ENCODE data around the gene CYP2E1. TPM values are rescaled to one million over a fixed set of nuclear protein-coding genes. Genes with fewer than 3 reads are reported as not detected.
"Not testable (repeated sequence)": the region's sequence is repeated elsewhere in the genome, so short reads cannot be mapped to it uniquely, and the experiment has no call there.

CYP2E1 gene
- total RNA-seq, result 1.00 TPM
- long read RNA-seq, partial matches to known transcripts, result 0 of 1 reads
- long read RNA-seq, other reads (novel, unspliced or antisense), result 1 of 1 reads

- no peak for ATAC-seq (ENCODE audit: poor library complexity)
- DNase-seq, result no peak
- intact Hi-C loops (cut with DNase I), result no loop called here
Observed at GRCh38 chr10:133526957-133527588, at the start of gene CYP2E1. Gene CYP2E1 (plus strand): TSS chr10:133527363. CDS start chr10:133527396, 33 bp downstream.

GRCh38 chr10:133481086-133481643, 46.0 kb upstream of the CYP2E1 start:
- ATAC-seq (ENCODE audit: poor library complexity) (no peak), DNase-seq (no peak)
- intact Hi-C loops (cut with DNase I), result no loop called here

GRCh38 chr10:133481657-133482056, 45.5 kb upstream of the CYP2E1 start:
- intact Hi-C loops (cut with DNase I), result no loop called here
- ATAC-seq (ENCODE audit: poor library complexity), result no peak
- no peak for DNase-seq

- intact Hi-C loops (cut with DNase I), result no loop called here
- ATAC-seq (ENCODE audit: poor library complexity) (no peak), DNase-seq (no peak)
Observed at GRCh38 chr10:133484818-133485217, 42.3 kb upstream of the CYP2E1 start.

GRCh38 chr10:133487085-133487484, 40.1 kb upstream of the CYP2E1 start:
- intact Hi-C loops (cut with DNase I), result no loop called here
- DNase-seq, result no peak
- ATAC-seq (ENCODE audit: poor library complexity), result no peak

GRCh38 chr10:133488354-133488753, 38.8 kb upstream of the CYP2E1 start:
- no peak for ATAC-seq (ENCODE audit: poor library complexity)
- intact Hi-C loops (cut with DNase I), result no loop called here
- no peak for DNase-seq

GRCh38 chr10:133489816-133490588, 37.2 kb upstream of the CYP2E1 start:
- DNase-seq, result no peak
- no peak for ATAC-seq (ENCODE audit: poor library complexity)
- intact Hi-C loops (cut with DNase I), result no loop called here

GRCh38 chr10:133493562-133493961, 33.6 kb upstream of the CYP2E1 start:
- not testable (repeated sequence) for DNase-seq; ATAC-seq (ENCODE audit: poor library complexity)

GRCh38 chr10:133497363-133497762, 29.8 kb upstream of the CYP2E1 start:
- ATAC-seq (ENCODE audit: poor library complexity); intact Hi-C loops (cut with DNase I); DNase-seq: not testable (repeated sequence)

More at GRCh38 chr10:133493562-133493961, 33.6 kb upstream of the CYP2E1 start:
- intact Hi-C loops (cut with DNase I), result not testable (repeated sequence)

GRCh38 chr10:133499176-133499575, 28.0 kb upstream of the CYP2E1 start:
- intact Hi-C loops (cut with DNase I); ATAC-seq (ENCODE audit: poor library complexity); DNase-seq: not testable (repeated sequence)

GRCh38 chr10:133500897-133501296, 26.3 kb upstream of the CYP2E1 start:
- ATAC-seq (ENCODE audit: poor library complexity); intact Hi-C loops (cut with DNase I); DNase-seq: not testable (repeated sequence)

GRCh38 chr10:133509700-133510099, 17.5 kb upstream of the CYP2E1 start:
- ATAC-seq (ENCODE audit: poor library complexity) (no peak), DNase-seq (no peak)
- intact Hi-C loops (cut with DNase I), result no loop called here

GRCh38 chr10:133511408-133511807, 15.8 kb upstream of the CYP2E1 start:
- intact Hi-C loops (cut with DNase I), result no loop called here
- DNase-seq (no peak), ATAC-seq (ENCODE audit: poor library complexity) (no peak)

- intact Hi-C loops (cut with DNase I), result no loop called here
- ATAC-seq (ENCODE audit: poor library complexity) (no peak), DNase-seq (no peak)
Observed at GRCh38 chr10:133511907-133512528, 15.1 kb upstream of the CYP2E1 start.

GRCh38 chr10:133515471-133515870, 11.7 kb upstream of the CYP2E1 start:
- intact Hi-C loops (cut with DNase I), result no loop called here
- DNase-seq, result no peak
- ATAC-seq (ENCODE audit: poor library complexity), result no peak

GRCh38 chr10:133516057-133516456, 11.1 kb upstream of the CYP2E1 start:
- DNase-seq (no peak), ATAC-seq (ENCODE audit: poor library complexity) (no peak)
- intact Hi-C loops (cut with DNase I), result no loop called here

GRCh38 chr10:133518517-133518916, 8.6 kb upstream of the CYP2E1 start:
- ATAC-seq (ENCODE audit: poor library complexity); DNase-seq; intact Hi-C loops (cut with DNase I): not testable (repeated sequence)

GRCh38 chr10:133520193-133520738, 6.9 kb upstream of the CYP2E1 start:
- DNase-seq (peak; percentile 91), ATAC-seq (ENCODE audit: poor library complexity) (peak; percentile 100)
- intact Hi-C loops (cut with DNase I), result no loop called here

- intact Hi-C loops (cut with DNase I), result no loop called here
- ATAC-seq (ENCODE audit: poor library complexity) (no peak), DNase-seq (no peak)
Observed at GRCh38 chr10:133523631-133524203, 3.4 kb upstream of the CYP2E1 start.
